ENCODE measurements around the gene ADAM22.
"Not testable (repeated sequence)": the region's sequence is repeated elsewhere in the genome, so short reads cannot be mapped to it uniquely, and the experiment has no call there.

The ADAM22 gene
- 0 to 9.1 (median 0.31) reads per million in 17 experiments for total RNA-seq

GRCh38 chr7:87933953-87934698 lies at the start of gene ADAM22:
Gene ADAM22, plus strand, starts transcription at chr7:87934251. Its CDS starts 215 bp downstream, at chr7:87934466.
- peak; percentile 63 to 82 (median 69) for DNase-seq

GRCh38 chr7:87885018-87885417 lies 49.0 kb upstream of the ADAM22 start:
- DNase-seq: no peak

GRCh38 chr7:87886875-87887274 lies 47.2 kb upstream of the ADAM22 start:
- DNase-seq: peak in 2 of 4 experiments; percentile 69 to 77

- DNase-seq: no peak
Measured at GRCh38 chr7:87895363-87895762, 38.7 kb upstream of the ADAM22 start.

- DNase-seq: no peak
Measured at GRCh38 chr7:87899255-87899654, 34.8 kb upstream of the ADAM22 start.

GRCh38 chr7:87907136-87907906 lies 26.7 kb upstream of the ADAM22 start:
- DNase-seq: not testable (repeated sequence)

- not testable (repeated sequence) for DNase-seq
Measured at GRCh38 chr7:87908814-87909213, 25.2 kb upstream of the ADAM22 start.

GRCh38 chr7:87912121-87912520 lies 21.9 kb upstream of the ADAM22 start:
- peak in 3 of 4 experiments; percentile 20 to 49 (median 39) for DNase-seq

GRCh38 chr7:87918740-87919139 lies 15.3 kb upstream of the ADAM22 start:
- no peak for DNase-seq

GRCh38 chr7:87919875-87920274 lies 14.2 kb upstream of the ADAM22 start:
- DNase-seq: no peak

GRCh38 chr7:87920578-87920977 lies 13.5 kb upstream of the ADAM22 start:
- DNase-seq: no peak

- DNase-seq: not testable (repeated sequence)
Measured at GRCh38 chr7:87922759-87923395, 11.2 kb upstream of the ADAM22 start.

- peak; percentile 41 to 67 (median 54) for DNase-seq
Measured at GRCh38 chr7:87926581-87927461, 7.2 kb upstream of the ADAM22 start.

GRCh38 chr7:87933605-87933952 lies 472 bp upstream of the ADAM22 start:
- no peak for DNase-seq

GRCh38 chr7:87934699-87935383 lies 790 bp downstream of the ADAM22 start:
- peak in 3 of 4 experiments; percentile 14 to 33 (median 24) for DNase-seq

- no peak for DNase-seq
Measured at GRCh38 chr7:87935384-87935706, 1.3 kb downstream of the ADAM22 start.

GRCh38 chr7:87941138-87941537 lies 7.1 kb downstream of the ADAM22 start:
- DNase-seq: no peak

- DNase-seq: no peak
Measured at GRCh38 chr7:87944547-87944946, 10.5 kb downstream of the ADAM22 start.

GRCh38 chr7:87945926-87946325 lies 11.9 kb downstream of the ADAM22 start:
- not testable (repeated sequence) for DNase-seq

- no peak for DNase-seq
Measured at GRCh38 chr7:87948371-87948770, 14.3 kb downstream of the ADAM22 start.

GRCh38 chr7:87959336-87959735 lies 25.3 kb downstream of the ADAM22 start:
- DNase-seq: no peak

GRCh38 chr7:87960239-87960638 lies 26.2 kb downstream of the ADAM22 start:
- no peak for DNase-seq
